Subcutaneous adipose tissue (tissue), 4 donors: ENCODE results near the gene TEX11. TPM values are rescaled to one million over a fixed set of nuclear protein-coding genes. Genes with fewer than 3 reads are reported as not detected.

Experiments used
- CTCF ChIP-seq: fragments of 450-650 bp; IDR thresholded peaks from one replicate; pipeline ENCODE4 v1.5.1; 2016; ENCODE audit warnings: low read depth, mild to moderate bottlenecking, control low read depth, antibody characterized with exemption, moderate library complexity
- total RNA-seq, 4 donors: library from RNA; depleted of rRNA; stranded (reverse); fragments of >200 nt; gene quantifications; one replicate each; pipeline ENCODE4 v1.1.0, GENCODE V29; 2016

The TEX11 gene
- total RNA-seq, 4 donors from 2014 or later, result not detected

GRCh38 chrX:70901465-70901864, 7.0 kb downstream of the TEX11 start:
- no peak for TF ChIP-seq CTCF

GRCh38 chrX:70878902-70879301, 29.6 kb downstream of the TEX11 start:
- no peak for TF ChIP-seq CTCF

GRCh38 chrX:70852294-70852693, 56.2 kb downstream of the TEX11 start:
- no peak for TF ChIP-seq CTCF

- TF ChIP-seq CTCF, result no peak
Observed at GRCh38 chrX:70834589-70834988, 73.9 kb downstream of the TEX11 start.

GRCh38 chrX:70826715-70827114, 81.8 kb downstream of the TEX11 start:
- no peak for TF ChIP-seq CTCF

- no peak for TF ChIP-seq CTCF
Observed at GRCh38 chrX:70825366-70825765, 83.1 kb downstream of the TEX11 start.

GRCh38 chrX:70808942-70809940, 99.3 kb downstream of the TEX11 start:
- no peak for TF ChIP-seq CTCF
